HG03025 (cell line): ENCODE data around the gene SH2D2A.

Experiments used
- ATAC-seq: cut with Tn5 transposase; IDR thresholded peaks from one replicate; pipeline ENCODE4 v1.9.1; 2021; ENCODE audit warnings: mild to moderate bottlenecking, moderate library complexity; ENCODE audit not compliant: unreplicated experiment, low FRiP score

Gene SH2D2A

DNA sequence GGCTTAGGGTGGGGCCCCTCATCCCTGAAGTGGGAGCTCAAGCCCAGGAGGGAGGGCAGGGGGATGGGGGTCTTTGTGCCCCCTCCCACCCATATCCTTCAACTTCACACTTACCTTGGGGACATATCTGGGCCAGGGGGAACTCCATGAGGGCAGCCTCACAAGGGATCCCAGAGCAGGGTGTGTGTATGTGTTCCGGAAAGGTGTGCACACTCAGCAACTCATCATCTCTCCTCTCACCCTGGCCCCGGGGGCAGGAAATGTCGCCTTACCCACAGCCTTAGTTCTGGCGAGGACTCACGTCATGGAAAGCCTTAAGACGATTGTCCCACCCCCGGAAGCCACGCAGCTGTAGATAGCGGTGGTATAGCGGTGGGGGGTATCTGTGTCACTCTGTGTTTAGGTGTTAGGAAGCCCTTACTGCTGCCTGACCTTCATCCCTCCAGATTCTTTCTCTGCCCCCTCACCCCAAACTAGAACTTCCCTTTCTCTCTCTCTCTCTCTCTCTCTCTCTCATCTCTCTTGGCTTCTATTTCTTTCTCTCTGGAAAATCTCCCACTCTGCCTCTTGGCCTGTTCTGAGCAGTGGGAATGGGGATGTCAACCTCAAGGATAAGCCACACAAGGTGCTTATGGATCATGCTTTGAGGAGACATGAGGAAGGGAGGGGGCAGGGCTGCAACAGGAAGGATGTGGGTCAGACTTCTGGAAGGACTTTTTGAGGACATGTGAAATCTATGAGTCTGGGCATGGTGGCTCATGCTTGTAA lies at the start of gene SH2D2A:
SH2D2A (minus strand) TSS at position 288 of the 768 bp plus-strand sequence; CDS start at position 148, 140 bp downstream.
- no peak for ATAC-seq

DNA sequence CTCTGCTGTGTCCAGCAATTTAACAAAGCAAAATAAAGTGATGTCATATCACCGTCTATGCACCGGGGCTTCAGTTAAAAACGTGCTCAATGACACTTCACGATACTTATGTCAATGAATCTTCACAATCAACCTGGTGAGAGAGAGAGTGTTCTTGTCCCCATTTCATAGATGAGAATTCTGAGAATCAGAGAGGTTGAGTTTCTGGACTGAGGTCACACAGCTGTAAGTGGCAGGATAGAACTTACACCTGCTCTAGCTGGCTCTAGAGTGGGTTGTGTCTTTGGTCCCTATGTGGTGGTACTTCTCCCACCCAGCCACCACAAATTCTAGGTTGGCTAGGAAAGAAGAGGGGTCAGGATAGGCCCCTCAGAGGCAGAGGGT lies 49.2 kb upstream of the SH2D2A start:
- ATAC-seq: no peak

DNA sequence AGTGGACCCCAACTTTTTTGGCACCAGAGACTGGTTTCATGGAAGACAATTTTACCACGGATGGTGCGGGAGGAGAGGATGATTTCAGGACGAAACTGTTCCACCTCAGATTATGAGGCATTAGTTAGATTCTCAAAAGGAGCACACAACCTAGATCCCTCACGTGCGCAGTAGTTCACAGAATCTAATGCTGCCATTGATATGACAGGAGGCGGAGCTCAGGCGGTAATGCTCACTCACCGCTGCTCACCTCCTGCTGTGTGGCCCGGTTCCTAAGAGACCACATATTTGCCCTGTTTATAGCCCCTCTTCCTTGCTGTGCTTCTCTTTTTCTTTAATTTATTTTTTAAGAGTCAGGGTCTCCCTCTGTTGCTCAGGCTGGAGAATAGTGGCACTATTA lies 48.6 kb upstream of the SH2D2A start:
- no peak for ATAC-seq

DNA sequence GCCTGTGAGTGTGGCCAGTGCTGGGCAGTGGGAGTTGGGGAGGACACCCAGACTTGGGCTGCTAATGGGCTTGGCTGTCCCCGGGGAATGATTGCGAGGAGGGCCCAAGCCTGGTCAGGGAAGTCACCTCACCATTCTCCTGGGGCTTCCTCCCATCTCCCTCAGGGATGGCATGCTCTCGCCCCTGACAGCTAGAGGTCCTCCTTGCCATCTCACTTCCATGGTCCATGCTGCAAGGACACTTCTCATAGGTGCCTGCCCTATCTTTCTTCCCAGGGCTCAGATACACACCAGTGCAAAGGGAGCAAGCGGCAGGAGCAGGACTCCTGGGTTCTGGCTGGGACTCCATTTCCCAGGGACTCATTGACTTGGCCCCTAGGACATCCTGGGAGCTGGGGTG lies 48.1 kb upstream of the SH2D2A start:
- ATAC-seq: no peak

DNA sequence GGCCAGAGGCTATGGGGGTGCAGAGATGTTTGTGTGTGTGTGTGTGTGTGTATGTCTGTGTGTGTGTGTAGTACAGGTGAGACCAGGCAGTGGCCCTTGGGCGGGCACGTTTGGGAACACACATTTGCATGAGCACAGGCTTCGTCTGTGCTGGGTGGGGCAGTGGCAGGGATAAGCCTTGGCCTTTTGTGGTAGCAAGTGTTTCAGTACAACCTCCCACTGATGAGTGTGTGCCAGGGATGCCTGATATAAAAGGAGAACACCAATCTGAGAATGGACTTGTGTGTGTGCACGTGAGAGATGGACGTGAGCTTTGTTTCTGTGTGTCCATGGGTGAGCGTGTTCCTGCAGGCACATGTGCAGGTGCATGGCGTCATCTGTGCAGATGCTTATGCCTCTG lies 47.0 kb upstream of the SH2D2A start:
- ATAC-seq: no peak

DNA sequence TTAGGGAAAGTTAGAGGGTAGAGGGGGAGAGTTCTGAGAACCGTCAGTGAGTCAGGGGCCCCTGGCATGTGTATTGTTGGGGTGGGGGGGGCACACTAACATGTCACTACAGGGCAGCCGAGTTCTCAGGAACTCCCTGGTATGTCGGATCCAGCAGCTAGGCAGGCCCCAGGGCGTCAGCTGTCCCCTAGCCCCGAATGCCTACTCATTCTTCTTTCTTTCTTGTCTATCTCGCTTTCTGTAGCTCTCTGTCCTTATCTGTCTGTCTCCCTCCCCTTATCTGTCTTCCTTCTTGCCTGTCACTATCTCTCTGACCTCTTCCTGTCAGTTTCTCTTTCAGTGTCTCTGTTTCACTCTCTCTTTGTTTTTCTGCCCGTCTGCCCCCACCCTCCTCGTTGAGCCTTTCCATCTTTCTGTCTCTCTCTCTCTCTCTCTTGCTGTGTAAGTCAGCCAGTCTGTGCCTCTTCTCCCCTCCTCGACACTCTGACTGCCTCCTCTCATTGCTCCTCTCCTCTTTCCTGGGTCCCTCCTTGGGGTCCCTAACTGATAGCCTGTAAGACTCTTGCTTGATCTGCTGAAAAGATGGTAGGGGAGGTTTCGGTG lies 46.5 kb upstream of the SH2D2A start:
- no peak for ATAC-seq

DNA sequence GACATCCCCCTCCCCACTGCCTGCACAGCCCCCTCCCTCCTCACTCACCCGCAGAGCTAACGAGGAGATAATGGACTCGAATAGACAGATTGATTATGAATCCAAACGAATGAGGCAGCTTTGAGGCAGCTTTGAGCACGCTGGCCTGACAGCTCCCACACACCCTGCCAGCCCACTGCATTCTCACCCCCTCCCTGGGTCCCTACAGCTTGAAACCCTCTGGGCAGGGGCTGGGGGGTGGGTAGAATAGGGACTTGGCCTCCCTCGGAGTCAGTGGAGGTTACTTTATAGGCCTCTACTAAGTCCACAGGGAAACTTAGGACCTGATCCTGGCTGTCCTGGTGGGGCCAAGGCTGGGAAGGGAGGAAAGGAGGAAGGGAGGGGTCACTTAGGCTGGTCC lies 45.9 kb upstream of the SH2D2A start:
- ATAC-seq: no peak

DNA sequence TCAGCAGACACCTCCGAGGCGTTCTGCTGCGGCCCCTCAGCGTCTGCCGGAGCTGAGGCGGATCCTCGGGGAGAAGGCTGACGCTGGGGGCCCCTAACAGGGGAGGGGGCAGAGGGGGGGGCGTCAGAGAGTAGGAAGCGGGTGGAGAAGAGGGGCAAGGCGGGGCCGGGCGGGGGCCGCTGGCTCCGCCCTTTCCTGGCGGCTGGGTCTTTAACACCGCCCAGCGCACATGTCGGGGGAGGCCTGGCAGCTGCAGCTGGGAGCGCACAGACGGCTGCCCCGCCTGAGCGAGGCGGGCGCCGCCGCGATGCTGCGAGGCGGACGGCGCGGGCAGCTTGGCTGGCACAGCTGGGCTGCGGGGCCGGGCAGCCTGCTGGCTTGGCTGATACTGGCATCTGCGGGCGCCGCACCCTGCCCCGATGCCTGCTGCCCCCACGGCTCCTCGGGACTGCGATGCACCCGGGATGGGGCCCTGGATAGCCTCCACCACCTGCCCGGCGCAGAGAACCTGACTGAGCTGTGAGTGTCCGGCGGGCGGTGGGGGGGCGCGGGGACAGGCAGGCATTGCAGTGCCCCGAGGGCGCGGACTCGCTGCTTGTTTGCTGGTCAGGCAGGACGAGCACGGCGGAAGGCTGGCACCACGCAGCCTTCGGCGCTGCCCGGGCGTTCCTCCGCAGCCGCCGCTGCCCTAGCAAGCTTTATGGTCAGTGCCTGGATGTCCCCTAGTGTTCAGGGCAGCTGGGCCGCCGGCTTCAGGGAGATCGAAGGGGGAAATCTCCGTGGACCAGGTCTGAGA lies 44.2 kb upstream of the SH2D2A start, which contains the start of gene NTRK1:
NTRK1 (plus strand) TSS at position 238 of the 796 bp plus-strand sequence; CDS start at position 308, 70 bp downstream.
- no peak for ATAC-seq

DNA sequence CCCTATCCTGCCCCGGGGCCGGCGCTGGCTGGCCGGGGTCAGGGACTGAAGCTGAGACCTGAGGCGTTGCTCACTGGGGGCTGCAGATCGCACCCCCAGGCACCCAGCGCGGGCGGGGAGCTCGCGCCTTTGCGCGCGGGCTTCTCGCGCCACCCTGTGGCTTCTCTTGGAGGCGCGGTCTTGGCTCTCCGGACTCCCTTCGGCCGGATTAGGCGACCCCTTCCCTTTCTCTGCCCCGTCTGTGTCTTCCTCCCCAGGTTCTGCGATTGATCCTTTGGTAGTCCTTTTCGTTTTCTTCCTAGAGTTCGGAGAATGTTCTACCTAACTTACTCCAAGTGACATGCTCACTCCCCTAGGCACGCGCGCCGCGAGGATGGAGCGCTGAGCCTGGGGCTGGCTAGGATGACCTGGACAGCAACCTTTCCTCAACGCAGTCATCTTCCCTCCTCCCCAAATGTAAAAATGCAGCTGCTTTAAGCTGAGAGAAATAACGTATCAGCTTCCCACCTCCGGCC lies 43.5 kb upstream of the SH2D2A start:
- ATAC-seq: no peak

DNA sequence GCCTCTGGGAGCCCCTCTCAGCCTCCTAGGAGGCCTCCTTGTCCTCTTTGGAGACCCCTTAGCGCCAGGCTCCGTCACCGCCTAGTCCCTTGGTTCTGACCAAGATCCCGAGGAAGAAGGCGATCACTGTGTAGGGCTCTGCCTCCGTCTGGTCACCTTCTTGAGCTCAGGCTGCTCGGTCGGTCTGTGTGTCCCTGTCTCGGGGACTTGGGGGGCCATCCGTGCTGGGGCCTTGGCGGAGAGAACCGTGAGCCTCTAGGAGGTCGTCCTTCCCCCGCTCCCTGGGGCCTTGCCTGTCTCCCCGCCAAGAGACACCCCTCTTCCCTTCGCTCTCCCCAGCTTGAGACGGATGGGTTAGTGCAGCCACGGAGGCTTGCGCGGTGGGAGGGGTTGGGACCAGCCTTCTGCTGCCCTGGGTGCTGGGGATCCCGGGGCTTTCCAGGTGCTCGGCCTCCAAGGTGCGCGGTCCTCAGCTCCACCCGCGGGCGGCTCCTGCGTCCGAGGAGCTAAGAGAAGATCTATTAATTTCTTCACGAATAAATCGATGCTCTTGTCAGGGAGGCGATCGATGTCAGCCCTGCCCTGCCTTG lies 43.0 kb upstream of the SH2D2A start:
- ATAC-seq: no peak

DNA sequence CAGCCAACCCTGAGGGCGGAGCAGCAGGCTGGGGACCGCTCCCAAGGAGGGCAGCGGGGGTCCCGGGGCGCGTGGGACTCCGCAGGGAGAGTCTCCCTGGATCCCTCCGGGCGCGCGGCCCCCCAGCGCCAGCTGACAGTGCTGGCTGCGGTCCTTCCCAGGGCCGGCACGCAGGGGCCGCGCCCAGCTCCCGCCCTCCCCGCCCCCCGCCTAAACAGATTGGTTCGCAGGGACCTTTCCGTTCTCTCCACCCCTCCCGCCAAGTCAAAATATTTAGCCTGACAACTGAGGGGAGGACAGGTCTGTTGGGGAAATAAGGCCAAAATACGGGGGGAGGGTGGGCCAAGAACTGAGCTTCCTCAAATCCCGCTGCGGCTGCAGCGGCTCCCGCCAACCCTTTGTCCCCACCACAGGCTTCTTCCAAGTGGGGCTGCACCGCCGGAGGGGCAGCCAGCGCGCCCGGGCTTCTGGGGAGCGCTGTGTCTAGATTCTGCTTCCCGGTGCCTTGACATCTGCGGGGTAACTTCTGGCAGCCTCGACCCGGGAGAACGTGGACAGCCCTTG lies 42.4 kb upstream of the SH2D2A start, which contains the start of gene INSRR:
INSRR (minus strand) TSS at position 159 of the 564 bp plus-strand sequence. CDS start 496 bp downstream, outside the sequence.
- no peak for ATAC-seq

DNA sequence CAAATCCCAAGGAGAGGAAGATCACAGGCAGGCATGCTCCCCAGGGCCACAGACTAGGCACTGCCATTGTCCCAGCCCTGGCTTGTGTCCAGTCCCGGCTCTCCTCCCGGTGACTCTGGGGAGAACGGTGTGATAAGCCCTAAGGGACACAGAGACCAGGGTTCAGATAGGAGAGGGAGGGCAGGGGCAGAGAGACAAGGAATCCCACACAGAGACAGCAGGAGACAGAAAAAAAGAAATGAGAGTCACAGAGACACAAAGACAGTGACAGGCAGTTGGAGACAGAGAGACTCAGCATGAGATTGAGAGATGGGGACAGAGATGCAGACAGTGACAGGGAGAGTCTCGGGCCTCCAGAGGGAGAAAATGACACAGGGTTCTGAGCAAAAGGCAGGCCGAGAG lies 41.9 kb upstream of the SH2D2A start:
- ATAC-seq: no peak

DNA sequence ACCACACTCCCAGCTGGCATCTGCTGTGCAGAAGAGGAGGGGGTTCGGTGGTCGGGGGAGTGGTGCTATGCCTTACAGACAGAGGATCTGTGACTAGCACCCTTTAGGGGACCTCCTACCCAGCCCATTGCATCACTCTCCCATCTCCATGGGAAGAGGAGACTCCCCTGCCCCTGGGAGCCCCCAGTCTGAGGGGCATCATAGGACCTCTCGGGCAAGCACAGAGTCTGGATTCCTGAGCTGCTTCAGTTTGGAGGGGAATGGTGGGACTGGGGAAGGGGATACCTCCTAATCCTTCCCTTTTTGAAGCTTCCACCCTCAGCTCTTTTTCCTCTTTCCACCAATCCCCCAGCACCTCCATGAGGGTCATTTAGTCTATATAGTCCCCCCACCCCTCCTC lies 40.9 kb upstream of the SH2D2A start:
- ATAC-seq: no peak

DNA sequence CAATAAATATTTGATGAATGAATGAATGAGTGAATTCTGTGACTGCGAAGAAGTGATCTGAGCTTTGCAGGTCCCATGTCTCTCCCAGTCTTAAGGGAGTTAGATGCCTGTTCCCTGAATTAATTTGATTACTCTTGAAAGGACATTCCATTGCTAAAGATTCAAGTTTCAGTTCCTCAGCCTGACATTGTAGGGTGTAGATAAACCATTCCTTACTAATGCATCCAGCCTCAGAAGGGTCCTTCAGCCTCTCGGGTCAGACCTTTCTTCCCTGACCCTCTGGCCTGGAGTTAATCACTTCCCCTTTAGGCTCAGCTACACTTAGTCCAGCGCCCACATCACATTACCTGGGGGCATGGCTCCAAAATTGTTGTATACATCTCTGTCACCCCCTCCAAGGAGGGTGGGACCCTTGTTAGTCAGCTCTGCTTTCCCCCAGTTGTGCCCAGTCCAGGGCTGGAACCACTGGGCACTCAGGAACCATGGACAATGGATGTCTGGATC lies 39.7 kb upstream of the SH2D2A start:
- ATAC-seq: no peak

DNA sequence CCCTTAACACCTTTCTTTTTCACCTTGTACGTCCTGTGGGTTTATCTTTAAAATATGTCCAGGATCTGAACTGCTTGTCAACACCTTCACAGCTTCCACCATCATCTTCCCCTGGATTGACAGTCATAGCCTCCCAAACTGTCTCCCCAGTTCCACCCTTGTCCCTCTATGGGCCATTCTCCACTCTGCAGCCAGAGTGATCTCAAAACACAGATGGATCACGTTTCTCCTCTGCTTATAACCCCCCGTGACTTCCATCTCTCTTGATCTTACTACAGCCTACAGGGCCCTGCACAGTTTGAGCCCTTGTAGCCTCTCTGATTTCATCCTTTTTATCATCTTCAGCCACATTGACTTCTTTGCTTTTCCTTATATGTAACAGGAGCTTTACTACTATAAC lies 38.0 kb upstream of the SH2D2A start:
- no peak for ATAC-seq

DNA sequence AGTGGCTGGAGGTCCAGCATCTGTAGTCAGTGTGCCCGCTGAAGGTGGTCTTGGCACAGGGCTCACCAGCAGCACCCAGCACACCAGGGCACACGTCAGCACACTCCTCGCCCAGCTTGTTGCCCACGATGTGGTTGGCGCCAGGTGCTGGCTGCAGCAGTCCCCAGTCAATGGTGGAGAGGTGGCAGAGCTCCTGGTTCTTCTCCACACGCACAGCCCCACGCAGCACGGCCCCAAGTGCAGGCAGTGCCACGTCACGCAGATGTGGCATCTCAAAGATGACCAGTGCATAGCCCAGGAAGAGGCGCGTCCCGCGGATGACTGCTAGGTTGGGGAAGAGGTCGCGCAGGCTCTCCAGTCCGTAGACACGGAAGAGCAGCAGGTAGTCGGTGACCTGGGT lies 37.1 kb upstream of the SH2D2A start:
- ATAC-seq: no peak

DNA sequence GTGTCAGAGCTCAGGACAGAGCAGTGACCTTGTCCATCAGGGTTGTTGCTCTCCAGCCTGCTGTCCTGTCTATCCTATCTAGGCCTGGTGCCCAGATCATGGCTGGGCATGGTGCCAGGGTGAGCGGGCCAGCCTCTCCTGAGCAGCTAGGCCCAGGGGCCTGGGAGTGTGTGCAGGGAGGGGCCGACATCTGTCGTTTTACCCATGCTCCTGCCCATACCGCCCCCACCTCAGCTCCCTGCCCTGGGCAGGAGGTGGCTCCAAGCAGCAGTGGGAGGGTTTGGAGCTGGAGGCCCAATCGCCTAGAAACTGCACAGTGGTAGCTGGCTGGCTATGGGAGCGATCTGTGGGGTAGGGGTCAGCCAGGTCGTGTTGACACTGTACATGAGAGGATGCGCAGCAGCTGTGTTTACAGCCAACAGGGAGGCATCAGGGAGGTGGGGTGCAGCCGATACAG lies 35.8 kb upstream of the SH2D2A start:
- ATAC-seq: no peak

DNA sequence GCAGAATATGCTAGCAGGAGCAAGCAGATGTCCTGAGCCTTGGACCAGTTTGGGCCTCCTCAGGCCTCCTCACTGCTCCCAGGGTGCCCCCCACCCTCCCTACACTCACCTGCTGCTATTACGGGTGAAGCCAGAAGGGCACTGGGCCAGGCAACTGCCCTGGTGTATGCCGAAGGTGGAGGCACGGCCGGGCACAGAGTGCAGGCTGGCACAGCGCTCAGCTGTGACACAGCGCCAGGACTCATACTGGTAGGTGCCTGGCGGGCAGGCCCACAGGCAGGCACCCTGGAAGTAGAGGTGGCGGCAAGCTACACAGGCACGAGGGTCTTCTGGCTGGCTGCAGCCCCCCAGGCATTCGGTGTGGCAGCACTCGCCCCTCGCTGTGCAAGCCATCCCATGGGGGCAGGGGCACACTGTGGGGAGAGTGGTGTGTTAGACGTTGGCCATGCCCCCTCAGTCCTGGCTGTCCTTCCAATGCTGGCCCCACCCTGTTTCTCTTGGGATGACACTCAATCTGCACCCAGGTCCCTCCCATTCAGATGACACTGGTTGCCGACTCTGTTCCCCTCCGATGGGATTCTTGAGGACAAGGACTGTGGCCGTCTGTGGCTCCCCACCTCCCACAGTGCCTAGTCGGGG lies 35.2 kb upstream of the SH2D2A start:
- no peak for ATAC-seq

DNA sequence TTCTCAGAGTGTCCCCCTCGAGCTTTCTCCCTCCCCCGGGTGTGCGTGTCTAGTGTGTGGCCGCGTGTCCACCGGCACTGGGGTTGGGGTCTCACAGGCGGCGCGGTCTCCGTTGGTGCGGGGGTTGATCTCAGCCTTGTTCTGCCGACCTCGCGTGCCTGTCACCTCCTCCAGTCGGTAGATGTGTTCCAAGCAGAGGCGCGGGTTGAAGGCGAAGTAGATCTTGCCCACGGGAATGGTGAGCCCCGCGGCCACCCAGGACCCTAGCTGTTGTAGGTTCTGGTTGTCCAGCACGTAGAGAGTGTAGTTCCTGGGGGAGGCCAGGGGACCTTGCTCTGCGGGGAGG lies 32.5 kb upstream of the SH2D2A start:
- no peak for ATAC-seq
